Measurements from ENCODE around the gene HPS4.

HPS4 gene

GRCh38 chr22:26496456-26496855 is 12.9 kb upstream of the HPS4 start:
- H3K9ac ChIP-seq (ENCODE audit: low read depth, low read length): no peak overlapping the region
- no peaks in the 10 kb centered on the region for H3K4me1 ChIP-seq (ENCODE audit: control insufficient read depth, insufficient read depth, low read length)
- peaks cover 88% of the 10 kb centered on the region for H3K36me3 ChIP-seq (ENCODE audit: control insufficient read depth, insufficient read depth, low read length)
- H3K4me3 ChIP-seq (ENCODE audit: low read depth, low read length): no peak overlapping the region
- no peaks in the 10 kb centered on the region for H3K9me3 ChIP-seq (ENCODE audit: control insufficient read depth, insufficient read depth, low read length)
- no peaks in the 10 kb centered on the region for H3K27me3 ChIP-seq (ENCODE audit: control insufficient read depth, insufficient read depth, low read length)
- no peak overlapping the region for H3K27ac ChIP-seq (ENCODE audit: low read depth, low read length)

GRCh38 chr22:26494506-26494905 is 10.9 kb upstream of the HPS4 start:
- peaks cover 89% of the 10 kb centered on the region for H3K36me3 ChIP-seq (ENCODE audit: control insufficient read depth, insufficient read depth, low read length)

GRCh38 chr22:26492220-26492619 is 8.6 kb upstream of the HPS4 start:
- Histone ChIP-seq H3K9me3 (ENCODE audit: control insufficient read depth, insufficient read depth, low read length) (no peaks in the 10 kb centered on the region), H3K27ac (ENCODE audit: low read depth, low read length) (no peak overlapping the region), H3K4me1 (ENCODE audit: control insufficient read depth, insufficient read depth, low read length) (no peaks in the 10 kb centered on the region), H3K9ac (ENCODE audit: low read depth, low read length) (no peak overlapping the region), H3K27me3 (ENCODE audit: control insufficient read depth, insufficient read depth, low read length) (no peaks in the 10 kb centered on the region), H3K36me3 (ENCODE audit: control insufficient read depth, insufficient read depth, low read length) (peaks cover 98% of the 10 kb centered on the region), H3K4me3 (ENCODE audit: low read depth, low read length) (no peak overlapping the region)

More at GRCh38 chr22:26494506-26494905, 10.9 kb upstream of the HPS4 start:
- H3K9ac ChIP-seq (ENCODE audit: low read depth, low read length): no peak overlapping the region
- H3K27me3 ChIP-seq (ENCODE audit: control insufficient read depth, insufficient read depth, low read length): no peaks in the 10 kb centered on the region
- H3K9me3 ChIP-seq (ENCODE audit: control insufficient read depth, insufficient read depth, low read length): no peaks in the 10 kb centered on the region
- H3K4me1 ChIP-seq (ENCODE audit: control insufficient read depth, insufficient read depth, low read length): no peaks in the 10 kb centered on the region
- no peak overlapping the region for H3K27ac ChIP-seq (ENCODE audit: low read depth, low read length)
- no peak overlapping the region for H3K4me3 ChIP-seq (ENCODE audit: low read depth, low read length)

GRCh38 chr22:26489447-26490036 is 6.0 kb upstream of the HPS4 start:
- Histone ChIP-seq H3K36me3 (ENCODE audit: control insufficient read depth, insufficient read depth, low read length) (peaks cover 89% of the 10 kb centered on the region), H3K27me3 (ENCODE audit: control insufficient read depth, insufficient read depth, low read length) (no peaks in the 10 kb centered on the region), H3K9ac (ENCODE audit: low read depth, low read length) (no peak overlapping the region), H3K4me3 (ENCODE audit: low read depth, low read length) (no peak overlapping the region), H3K9me3 (ENCODE audit: control insufficient read depth, insufficient read depth, low read length) (no peaks in the 10 kb centered on the region), H3K27ac (ENCODE audit: low read depth, low read length) (no peak overlapping the region), H3K4me1 (ENCODE audit: control insufficient read depth, insufficient read depth, low read length) (peaks cover 4% of the 10 kb centered on the region; the same call in 1 of the 2 replicates)

- H3K9ac ChIP-seq (ENCODE audit: low read depth, low read length): no peak overlapping the region
- peaks cover 9% of the 10 kb centered on the region; the same call in 1 of the 2 replicates for H3K4me1 ChIP-seq (ENCODE audit: control insufficient read depth, insufficient read depth, low read length)
- H3K9me3 ChIP-seq (ENCODE audit: control insufficient read depth, insufficient read depth, low read length): no peaks in the 10 kb centered on the region
- H3K4me3 ChIP-seq (ENCODE audit: low read depth, low read length): no peak overlapping the region
- H3K27me3 ChIP-seq (ENCODE audit: control insufficient read depth, insufficient read depth, low read length): no peaks in the 10 kb centered on the region
- H3K36me3 ChIP-seq (ENCODE audit: control insufficient read depth, insufficient read depth, low read length): peaks cover 74% of the 10 kb centered on the region
- H3K27ac ChIP-seq (ENCODE audit: low read depth, low read length): no peak overlapping the region
Observed at GRCh38 chr22:26487996-26488395, 4.4 kb upstream of the HPS4 start.

- no peak overlapping the region for H3K4me3 ChIP-seq (ENCODE audit: low read depth, low read length)
- peaks cover 20% of the 10 kb centered on the region for H3K4me1 ChIP-seq (ENCODE audit: control insufficient read depth, insufficient read depth, low read length)
- no peaks in the 10 kb centered on the region for H3K9me3 ChIP-seq (ENCODE audit: control insufficient read depth, insufficient read depth, low read length)
- H3K9ac ChIP-seq (ENCODE audit: low read depth, low read length): no peak overlapping the region
- H3K27me3 ChIP-seq (ENCODE audit: control insufficient read depth, insufficient read depth, low read length): no peaks in the 10 kb centered on the region
- peaks cover 65% of the 10 kb centered on the region for H3K36me3 ChIP-seq (ENCODE audit: control insufficient read depth, insufficient read depth, low read length)
- H3K27ac ChIP-seq (ENCODE audit: low read depth, low read length): no peak overlapping the region
Observed at GRCh38 chr22:26486394-26486793, 2.8 kb upstream of the HPS4 start.

GRCh38 chr22:26485806-26486390 is 2.3 kb upstream of the HPS4 start:
- no peak overlapping the region for H3K27ac ChIP-seq (ENCODE audit: low read depth, low read length)
- H3K4me3 ChIP-seq (ENCODE audit: low read depth, low read length): no peak overlapping the region
- no peaks in the 10 kb centered on the region for H3K9me3 ChIP-seq (ENCODE audit: control insufficient read depth, insufficient read depth, low read length)
- peaks cover 23% of the 10 kb centered on the region for H3K4me1 ChIP-seq (ENCODE audit: control insufficient read depth, insufficient read depth, low read length)
- no peaks in the 10 kb centered on the region for H3K27me3 ChIP-seq (ENCODE audit: control insufficient read depth, insufficient read depth, low read length)
- H3K36me3 ChIP-seq (ENCODE audit: control insufficient read depth, insufficient read depth, low read length): peaks cover 60% of the 10 kb centered on the region
- H3K9ac ChIP-seq (ENCODE audit: low read depth, low read length): no peak overlapping the region

- Histone ChIP-seq H3K36me3 (ENCODE audit: control insufficient read depth, insufficient read depth, low read length) (peaks cover 52% of the 10 kb centered on the region), H3K27ac (ENCODE audit: low read depth, low read length) (no peak overlapping the region), H3K4me3 (ENCODE audit: low read depth, low read length) (peak overlapping the region; percentile 98), H3K4me1 (ENCODE audit: control insufficient read depth, insufficient read depth, low read length) (peaks cover 23% of the 10 kb centered on the region), H3K27me3 (ENCODE audit: control insufficient read depth, insufficient read depth, low read length) (no peaks in the 10 kb centered on the region), H3K9me3 (ENCODE audit: control insufficient read depth, insufficient read depth, low read length) (no peaks in the 10 kb centered on the region), H3K9ac (ENCODE audit: low read depth, low read length) (no peak overlapping the region)
Observed at GRCh38 chr22:26485013-26485412, 1.4 kb upstream of the HPS4 start.

GRCh38 chr22:26484360-26484706 is 750 bp upstream of the HPS4 start:
- H3K27me3 ChIP-seq (ENCODE audit: control insufficient read depth, insufficient read depth, low read length): no peaks in the 10 kb centered on the region
- peak overlapping the region; percentile 99 for H3K27ac ChIP-seq (ENCODE audit: low read depth, low read length)
- H3K9me3 ChIP-seq (ENCODE audit: control insufficient read depth, insufficient read depth, low read length): no peaks in the 10 kb centered on the region
- peaks cover 52% of the 10 kb centered on the region for H3K36me3 ChIP-seq (ENCODE audit: control insufficient read depth, insufficient read depth, low read length)
- H3K9ac ChIP-seq (ENCODE audit: low read depth, low read length): peak overlapping the region; percentile 82
- H3K4me3 ChIP-seq (ENCODE audit: low read depth, low read length): peak overlapping the region; percentile 98
- peaks cover 23% of the 10 kb centered on the region for H3K4me1 ChIP-seq (ENCODE audit: control insufficient read depth, insufficient read depth, low read length)

- H3K27ac ChIP-seq (ENCODE audit: low read depth, low read length): peak overlapping the region; percentile 99
- H3K4me1 ChIP-seq (ENCODE audit: control insufficient read depth, insufficient read depth, low read length): peaks cover 23% of the 10 kb centered on the region
- H3K9ac ChIP-seq (ENCODE audit: low read depth, low read length): peak overlapping the region; percentile 90
- peak overlapping the region; percentile 98 for H3K4me3 ChIP-seq (ENCODE audit: low read depth, low read length)
- peaks cover 51% of the 10 kb centered on the region for H3K36me3 ChIP-seq (ENCODE audit: control insufficient read depth, insufficient read depth, low read length)
- H3K27me3 ChIP-seq (ENCODE audit: control insufficient read depth, insufficient read depth, low read length): no peaks in the 10 kb centered on the region
- no peaks in the 10 kb centered on the region for H3K9me3 ChIP-seq (ENCODE audit: control insufficient read depth, insufficient read depth, low read length)
Observed at GRCh38 chr22:26483043-26483438, 542 bp downstream of the HPS4 start.

- H3K4me1 ChIP-seq (ENCODE audit: control insufficient read depth, insufficient read depth, low read length): peaks cover 23% of the 10 kb centered on the region
- H3K9me3 ChIP-seq (ENCODE audit: control insufficient read depth, insufficient read depth, low read length): no peaks in the 10 kb centered on the region
- H3K4me3 ChIP-seq (ENCODE audit: low read depth, low read length): no peak overlapping the region
- peaks cover 51% of the 10 kb centered on the region for H3K36me3 ChIP-seq (ENCODE audit: control insufficient read depth, insufficient read depth, low read length)
- no peak overlapping the region for H3K9ac ChIP-seq (ENCODE audit: low read depth, low read length)
- H3K27ac ChIP-seq (ENCODE audit: low read depth, low read length): peak overlapping the region; percentile 16
- no peaks in the 10 kb centered on the region for H3K27me3 ChIP-seq (ENCODE audit: control insufficient read depth, insufficient read depth, low read length)
Observed at GRCh38 chr22:26482161-26482560, 1.4 kb downstream of the HPS4 start.
